Islet precursor cell (in vitro differentiated cells): ENCODE data around the gene FAM81B.

Experiments
- DNase-seq: peaks from one replicate; pipeline ENCODE4 v3.0.0-alpha.2; 2018

Gene FAM81B

GRCh38 chr5:95406426-95407090, 15.4 kb downstream of the FAM81B start:
- DNase-seq = no peak

GRCh38 chr5:95410279-95410678, 19.1 kb downstream of the FAM81B start:
- no peak for DNase-seq

GRCh38 chr5:95411474-95411873, 20.3 kb downstream of the FAM81B start:
- no peak for DNase-seq

- DNase-seq = no peak
These were observed 23.3 kb downstream of the FAM81B start for GRCh38 chr5:95414451-95414850.

GRCh38 chr5:95417971-95418370, 26.8 kb downstream of the FAM81B start:
- no peak for DNase-seq

GRCh38 chr5:95422838-95423237, 31.7 kb downstream of the FAM81B start:
- DNase-seq = no peak

- DNase-seq = no peak
These were observed 32.9 kb downstream of the FAM81B start for GRCh38 chr5:95424016-95424415.

GRCh38 chr5:95424526-95424925, 33.4 kb downstream of the FAM81B start:
- DNase-seq = no peak

- DNase-seq = no peak
These were observed 35.1 kb downstream of the FAM81B start for GRCh38 chr5:95426227-95426626.

- DNase-seq = no peak
These were observed 41.6 kb downstream of the FAM81B start for GRCh38 chr5:95432779-95433178.

GRCh38 chr5:95439801-95440493, 48.8 kb downstream of the FAM81B start:
- DNase-seq = no peak

- no peak for DNase-seq
These were observed 49.7 kb downstream of the FAM81B start for GRCh38 chr5:95440825-95441224.

- no peak for DNase-seq
These were observed 50.5 kb downstream of the FAM81B start for GRCh38 chr5:95441636-95442035.

- DNase-seq = no peak
These were observed 54.3 kb downstream of the FAM81B start for GRCh38 chr5:95445442-95445841.

GRCh38 chr5:95445995-95446394, 54.8 kb downstream of the FAM81B start:
- peak; percentile 92 for DNase-seq

- peak; percentile 62 for DNase-seq
These were observed 55.5 kb downstream of the FAM81B start for GRCh38 chr5:95446560-95447221.

- no peak for DNase-seq
These were observed 56.8 kb downstream of the FAM81B start for GRCh38 chr5:95447961-95448360.

- DNase-seq = no peak
These were observed 57.6 kb downstream of the FAM81B start for GRCh38 chr5:95448789-95449188.

- no peak for DNase-seq
These were observed 58.3 kb downstream of the FAM81B start for GRCh38 chr5:95449460-95449859.

GRCh38 chr5:95454536-95454935, 63.4 kb downstream of the FAM81B start:
- DNase-seq = no peak

- no peak for DNase-seq
These were observed 69.5 kb downstream of the FAM81B start for GRCh38 chr5:95460665-95461064.

- no peak for DNase-seq
These were observed 80.3 kb downstream of the FAM81B start for GRCh38 chr5:95471487-95471886.

- DNase-seq = no peak
These were observed 80.8 kb downstream of the FAM81B start for GRCh38 chr5:95471942-95472341.

GRCh38 chr5:95484421-95484820, 93.3 kb downstream of the FAM81B start:
- DNase-seq = no peak
